ENCODE data around the gene C8A.

DNA sequence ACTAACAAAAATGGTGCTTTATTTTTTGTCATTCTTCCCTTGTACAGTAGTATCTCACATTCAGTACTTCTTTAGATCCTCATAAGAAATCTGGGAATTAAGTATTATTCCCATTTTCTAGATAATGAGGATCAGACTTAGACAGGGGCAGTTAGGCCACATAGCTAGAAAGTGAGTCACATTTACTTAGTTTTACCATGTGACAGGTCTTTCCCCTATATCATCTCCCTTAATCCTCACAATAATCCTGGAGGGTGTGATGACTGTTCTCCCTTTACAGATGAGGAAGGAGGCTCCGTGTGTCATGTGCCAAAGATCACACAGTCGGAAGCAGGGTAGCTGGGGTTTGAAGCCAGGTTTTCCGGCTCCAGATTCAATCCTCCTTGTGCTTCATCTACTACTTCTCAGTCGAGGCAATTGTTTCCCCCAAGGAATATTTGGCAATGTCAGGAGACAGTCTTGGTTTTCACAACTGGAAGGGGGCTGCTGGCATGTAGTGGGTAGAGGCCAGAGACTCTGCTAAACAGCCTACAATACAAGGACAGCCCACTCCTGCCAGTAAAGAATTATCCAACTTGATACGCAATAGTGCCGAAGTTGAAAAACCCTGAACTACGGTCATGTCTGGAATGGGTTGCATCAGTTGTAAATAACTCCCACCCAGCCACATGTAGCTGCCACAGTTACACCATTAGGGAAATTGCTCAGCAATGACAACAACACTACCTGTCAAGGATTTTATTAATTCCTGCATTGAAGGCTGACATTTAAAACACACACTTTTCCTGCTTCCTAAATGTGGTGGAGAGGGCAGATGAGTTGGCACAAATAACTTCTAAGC, 56.7 kb downstream of the C8A start:
- no peak for TF ChIP-seq EP300 (IDR thresholded peaks at IDR 0.05)
- TF ChIP-seq, protein P1, sequence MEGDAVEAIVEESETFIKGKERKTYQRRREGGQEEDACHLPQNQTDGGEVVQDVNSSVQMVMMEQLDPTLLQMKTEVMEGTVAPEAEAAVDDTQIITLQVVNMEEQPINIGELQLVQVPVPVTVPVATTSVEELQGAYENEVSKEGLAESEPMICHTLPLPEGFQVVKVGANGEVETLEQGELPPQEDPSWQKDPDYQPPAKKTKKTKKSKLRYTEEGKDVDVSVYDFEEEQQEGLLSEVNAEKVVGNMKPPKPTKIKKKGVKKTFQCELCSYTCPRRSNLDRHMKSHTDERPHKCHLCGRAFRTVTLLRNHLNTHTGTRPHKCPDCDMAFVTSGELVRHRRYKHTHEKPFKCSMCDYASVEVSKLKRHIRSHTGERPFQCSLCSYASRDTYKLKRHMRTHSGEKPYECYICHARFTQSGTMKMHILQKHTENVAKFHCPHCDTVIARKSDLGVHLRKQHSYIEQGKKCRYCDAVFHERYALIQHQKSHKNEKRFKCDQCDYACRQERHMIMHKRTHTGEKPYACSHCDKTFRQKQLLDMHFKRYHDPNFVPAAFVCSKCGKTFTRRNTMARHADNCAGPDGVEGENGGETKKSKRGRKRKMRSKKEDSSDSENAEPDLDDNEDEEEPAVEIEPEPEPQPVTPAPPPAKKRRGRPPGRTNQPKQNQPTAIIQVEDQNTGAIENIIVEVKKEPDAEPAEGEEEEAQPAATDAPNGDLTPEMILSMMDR (IDR thresholded peaks at IDR 0.05): no peak
- no peak for TF ChIP-seq POLR2A (IDR thresholded peaks at IDR 0.05)
- TF ChIP-seq POLR2AphosphoS5 (IDR thresholded peaks at IDR 0.05): no peak
